NCI-H748 treated with DMSO at 0.1 percent for 48 hours (cell line): Measurements from ENCODE around the gene FBXW7.

Experiments used
- DNase-seq: peaks from one replicate; lab custom pipeline; 2025; lab: John Stamatoyannopoulos, UW

FBXW7 gene

GRCh38 chr4:152328582-152328981, 207.3 kb downstream of the FBXW7 start:
- no peak for DNase-seq

GRCh38 chr4:152327606-152328453, 208.1 kb downstream of the FBXW7 start:
- DNase-seq = no peak

- no peak for DNase-seq
Observed at GRCh38 chr4:152325831-152326230, 210.1 kb downstream of the FBXW7 start.

- no peak for DNase-seq
Observed at GRCh38 chr4:152323221-152323620, 212.7 kb downstream of the FBXW7 start.

GRCh38 chr4:152322656-152323055, 213.2 kb downstream of the FBXW7 start:
- no peak for DNase-seq

- no peak for DNase-seq
Observed at GRCh38 chr4:152321923-152322322, 214.0 kb downstream of the FBXW7 start.

- DNase-seq = no peak
Observed at GRCh38 chr4:152321398-152321797, 214.5 kb downstream of the FBXW7 start.

GRCh38 chr4:152316969-152317368, 218.9 kb downstream of the FBXW7 start:
- no peak for DNase-seq

- no peak for DNase-seq
Observed at GRCh38 chr4:152310257-152310656, 225.6 kb downstream of the FBXW7 start.

- peak; percentile 89 for DNase-seq
Observed at GRCh38 chr4:152309418-152309817, 226.5 kb downstream of the FBXW7 start.

- peak; percentile 93 for DNase-seq
Observed at GRCh38 chr4:152308951-152309350, 226.9 kb downstream of the FBXW7 start.

GRCh38 chr4:152307669-152308068, 228.2 kb downstream of the FBXW7 start:
- DNase-seq = peak; percentile 69

- DNase-seq = no peak
Observed at GRCh38 chr4:152306541-152306940, 229.4 kb downstream of the FBXW7 start.

GRCh38 chr4:152304220-152304619, 231.7 kb downstream of the FBXW7 start:
- no peak for DNase-seq

- no peak for DNase-seq
Observed at GRCh38 chr4:152301381-152301780, 234.5 kb downstream of the FBXW7 start.

GRCh38 chr4:152299553-152299952, 236.3 kb downstream of the FBXW7 start:
- no peak for DNase-seq

GRCh38 chr4:152296386-152296785, 239.5 kb downstream of the FBXW7 start:
- no peak for DNase-seq

- no peak for DNase-seq
Observed at GRCh38 chr4:152294765-152295164, 241.1 kb downstream of the FBXW7 start.

- no peak for DNase-seq
Observed at GRCh38 chr4:152294331-152294730, 241.6 kb downstream of the FBXW7 start.

GRCh38 chr4:152293527-152293926, 242.4 kb downstream of the FBXW7 start:
- DNase-seq = no peak

GRCh38 chr4:152290366-152290921, 245.4 kb downstream of the FBXW7 start:
- no peak for DNase-seq

- no peak for DNase-seq
Observed at GRCh38 chr4:152289941-152290340, 246.0 kb downstream of the FBXW7 start.

- no peak for DNase-seq
Observed at GRCh38 chr4:152289541-152289940, 246.4 kb downstream of the FBXW7 start.
